Measurements from ENCODE around the gene KCNK10.

DNA sequence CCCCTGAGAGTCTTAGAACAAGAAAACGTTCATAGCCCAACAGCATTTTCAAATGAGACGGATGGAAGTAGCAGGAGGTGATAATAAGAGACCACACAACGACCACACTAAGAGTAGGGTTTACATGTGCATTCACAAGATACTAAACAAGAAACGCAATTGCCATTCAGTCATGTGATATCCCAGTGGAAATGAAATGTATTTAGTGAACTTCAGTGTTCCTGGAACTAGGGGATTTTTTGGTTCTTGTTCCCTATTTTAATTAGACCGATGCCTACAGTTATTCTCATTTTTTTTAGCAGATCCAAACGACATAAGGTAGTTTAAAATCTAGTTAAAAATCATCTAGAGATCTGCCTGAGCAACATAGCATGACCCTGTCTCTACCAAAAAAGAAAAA is 168.1 kb downstream of the KCNK10 start:
- TF ChIP-seq, protein P1, sequence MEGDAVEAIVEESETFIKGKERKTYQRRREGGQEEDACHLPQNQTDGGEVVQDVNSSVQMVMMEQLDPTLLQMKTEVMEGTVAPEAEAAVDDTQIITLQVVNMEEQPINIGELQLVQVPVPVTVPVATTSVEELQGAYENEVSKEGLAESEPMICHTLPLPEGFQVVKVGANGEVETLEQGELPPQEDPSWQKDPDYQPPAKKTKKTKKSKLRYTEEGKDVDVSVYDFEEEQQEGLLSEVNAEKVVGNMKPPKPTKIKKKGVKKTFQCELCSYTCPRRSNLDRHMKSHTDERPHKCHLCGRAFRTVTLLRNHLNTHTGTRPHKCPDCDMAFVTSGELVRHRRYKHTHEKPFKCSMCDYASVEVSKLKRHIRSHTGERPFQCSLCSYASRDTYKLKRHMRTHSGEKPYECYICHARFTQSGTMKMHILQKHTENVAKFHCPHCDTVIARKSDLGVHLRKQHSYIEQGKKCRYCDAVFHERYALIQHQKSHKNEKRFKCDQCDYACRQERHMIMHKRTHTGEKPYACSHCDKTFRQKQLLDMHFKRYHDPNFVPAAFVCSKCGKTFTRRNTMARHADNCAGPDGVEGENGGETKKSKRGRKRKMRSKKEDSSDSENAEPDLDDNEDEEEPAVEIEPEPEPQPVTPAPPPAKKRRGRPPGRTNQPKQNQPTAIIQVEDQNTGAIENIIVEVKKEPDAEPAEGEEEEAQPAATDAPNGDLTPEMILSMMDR (IDR thresholded peaks at IDR 0.05; ENCODE audit: low read depth, low read length, poor library complexity, severe bottlenecking) = no peak
- TF ChIP-seq EZH2phosphoT487 (IDR thresholded peaks at IDR 0.05; ENCODE audit: borderline replicate concordance, low read length) = no peak
